Sciatic nerve (tissue), 1 donor: Measurements from ENCODE around the gene TBX1. TPM values are rescaled to one million over a fixed set of nuclear protein-coding genes. Genes with fewer than 3 reads are reported as not detected.

Experiments used
- total RNA-seq: library from RNA; stranded (reverse); fragmentation: NEBNext Ultra II Directional; extraction: Animal tissue kit (Norgen Biotek cat#: 25700); gene quantifications from one replicate; pipeline ENCODE4 v1.2.1, GENCODE V29; 2021
- donor health status: DM: no; HTN: no; CAD: no.

The TBX1 gene
- total RNA-seq, 1 donor from 2014 or later, result 4.2 TPM

Other genes starting within 250 kb of the TBX1 start
- gene CLDN5, start 236.4 kb upstream of the TBX1 start, total RNA-seq, result 136 TPM
- gene SEPTIN5, start 46.3 kb upstream of the TBX1 start, total RNA-seq, result 22.5 TPM
- 4.1 TPM for gene GP1BB, start 37.2 kb upstream of the TBX1 start, total RNA-seq
- gene GNB1L, start 94.1 kb downstream of the TBX1 start, total RNA-seq, result 6.2 TPM
- 22.9 TPM for gene RTL10, start 94.1 kb downstream of the TBX1 start, total RNA-seq
- gene COMT, start 181.0 kb downstream of the TBX1 start, total RNA-seq, result 155 TPM
- 33.9 TPM for gene TXNRD2, start 181.0 kb downstream of the TBX1 start, total RNA-seq